ENCODE results near the gene VPS37C.

Gene VPS37C

GRCh38 chr11:61154528-61154927 is 6.7 kb downstream of the VPS37C start:
- Histone ChIP-seq H3K9me3 (ENCODE audit: control insufficient read depth, insufficient read depth, low read length) (no peaks in the 10 kb centered on the region), H3K27ac (ENCODE audit: low read length) (no peak overlapping the region), H3K4me3 (ENCODE audit: low read length) (no peak overlapping the region), H3K27me3 (ENCODE audit: control insufficient read depth, insufficient read depth, low read length) (no peaks in the 10 kb centered on the region), H3K4me1 (ENCODE audit: control insufficient read depth, insufficient read depth, low read length) (peaks cover 5% of the 10 kb centered on the region; the same call in 1 of the 2 replicates), H3K36me3 (ENCODE audit: control insufficient read depth, insufficient read depth, low read length) (peaks cover 3% of the 10 kb centered on the region; the same call in 1 of the 2 replicates)
- DNase-seq (ENCODE audit: low read depth, low spot score): no peak
- no CpG with 5 or more reads among the region's 4 CpGs for WGBS (ENCODE audit: insufficient coverage, insufficient read length)

GRCh38 chr11:61153593-61154095 is 7.6 kb downstream of the VPS37C start:
- DNase-seq (ENCODE audit: low read depth, low spot score): no peak
- no peaks in the 10 kb centered on the region for H3K9me3 ChIP-seq (ENCODE audit: control insufficient read depth, insufficient read depth, low read length)
- no CpG with 5 or more reads among the region's 2 CpGs for WGBS (ENCODE audit: insufficient coverage, insufficient read length)
- no peak overlapping the region for H3K4me3 ChIP-seq (ENCODE audit: low read length)
- H3K4me1 ChIP-seq (ENCODE audit: control insufficient read depth, insufficient read depth, low read length): peaks cover 5% of the 10 kb centered on the region; the same call in 1 of the 2 replicates
- H3K27me3 ChIP-seq (ENCODE audit: control insufficient read depth, insufficient read depth, low read length): no peaks in the 10 kb centered on the region
- H3K27ac ChIP-seq (ENCODE audit: low read length): no peak overlapping the region
- peaks cover 3% of the 10 kb centered on the region; the same call in 1 of the 2 replicates for H3K36me3 ChIP-seq (ENCODE audit: control insufficient read depth, insufficient read depth, low read length)

- H3K36me3 ChIP-seq (ENCODE audit: control insufficient read depth, insufficient read depth, low read length): peaks cover 3% of the 10 kb centered on the region; the same call in 1 of the 2 replicates
- H3K9me3 ChIP-seq (ENCODE audit: control insufficient read depth, insufficient read depth, low read length): no peaks in the 10 kb centered on the region
- WGBS (ENCODE audit: insufficient coverage, insufficient read length): no CpG with 5 or more reads among the region's 9 CpGs
- DNase-seq (ENCODE audit: low read depth, low spot score): no peak
- H3K27me3 ChIP-seq (ENCODE audit: control insufficient read depth, insufficient read depth, low read length): no peaks in the 10 kb centered on the region
- no peak overlapping the region for H3K27ac ChIP-seq (ENCODE audit: low read length)
- peaks cover 5% of the 10 kb centered on the region; the same call in 1 of the 2 replicates for H3K4me1 ChIP-seq (ENCODE audit: control insufficient read depth, insufficient read depth, low read length)
- no peak overlapping the region for H3K4me3 ChIP-seq (ENCODE audit: low read length)
These were observed 8.2 kb downstream of the VPS37C start for GRCh38 chr11:61152816-61153592.

- Histone ChIP-seq H3K36me3 (ENCODE audit: control insufficient read depth, insufficient read depth, low read length) (no peaks in the 10 kb centered on the region), H3K27me3 (ENCODE audit: control insufficient read depth, insufficient read depth, low read length) (no peaks in the 10 kb centered on the region), H3K4me1 (ENCODE audit: control insufficient read depth, insufficient read depth, low read length) (peaks cover 5% of the 10 kb centered on the region; the same call in 1 of the 2 replicates), H3K9me3 (ENCODE audit: control insufficient read depth, insufficient read depth, low read length) (no peaks in the 10 kb centered on the region), H3K27ac (ENCODE audit: low read length) (no peak overlapping the region), H3K4me3 (ENCODE audit: low read length) (no peak overlapping the region)
- no CpG with 5 or more reads among the region's 12 CpGs for WGBS (ENCODE audit: insufficient coverage, insufficient read length)
- no peak for DNase-seq (ENCODE audit: low read depth, low spot score)
These were observed 9.5 kb downstream of the VPS37C start for GRCh38 chr11:61151545-61152252.

GRCh38 chr11:61150706-61151544 is 10.3 kb downstream of the VPS37C start:
- H3K36me3 ChIP-seq (ENCODE audit: control insufficient read depth, insufficient read depth, low read length): no peaks in the 10 kb centered on the region
- no CpG with 5 or more reads among the region's 19 CpGs for WGBS (ENCODE audit: insufficient coverage, insufficient read length)
- no peaks in the 10 kb centered on the region for H3K27me3 ChIP-seq (ENCODE audit: control insufficient read depth, insufficient read depth, low read length)
- H3K27ac ChIP-seq (ENCODE audit: low read length): no peak overlapping the region
- H3K4me3 ChIP-seq (ENCODE audit: low read length): no peak overlapping the region
- H3K4me1 ChIP-seq (ENCODE audit: control insufficient read depth, insufficient read depth, low read length): peaks cover 5% of the 10 kb centered on the region; the same call in 1 of the 2 replicates
- H3K9me3 ChIP-seq (ENCODE audit: control insufficient read depth, insufficient read depth, low read length): no peaks in the 10 kb centered on the region
- no peak for DNase-seq (ENCODE audit: low read depth, low spot score)

- WGBS (ENCODE audit: insufficient coverage, insufficient read length): no CpG with 5 or more reads among the region's 13 CpGs
- Histone ChIP-seq H3K27me3 (ENCODE audit: control insufficient read depth, insufficient read depth, low read length) (no peaks in the 10 kb centered on the region), H3K36me3 (ENCODE audit: control insufficient read depth, insufficient read depth, low read length) (no peaks in the 10 kb centered on the region), H3K9me3 (ENCODE audit: control insufficient read depth, insufficient read depth, low read length) (no peaks in the 10 kb centered on the region), H3K27ac (ENCODE audit: low read length) (no peak overlapping the region), H3K4me1 (ENCODE audit: control insufficient read depth, insufficient read depth, low read length) (peaks cover 5% of the 10 kb centered on the region; the same call in 1 of the 2 replicates), H3K4me3 (ENCODE audit: low read length) (no peak overlapping the region)
- no peak for DNase-seq (ENCODE audit: low read depth, low spot score)
These were observed 11.3 kb downstream of the VPS37C start for GRCh38 chr11:61149624-61150615.

- no peak overlapping the region for H3K27ac ChIP-seq (ENCODE audit: low read length)
- H3K4me3 ChIP-seq (ENCODE audit: low read length): no peak overlapping the region
- H3K36me3 ChIP-seq (ENCODE audit: control insufficient read depth, insufficient read depth, low read length): no peaks in the 10 kb centered on the region
- WGBS (ENCODE audit: insufficient coverage, insufficient read length): no CpG with 5 or more reads among the region's 11 CpGs
- DNase-seq (ENCODE audit: low read depth, low spot score): no peak
- H3K27me3 ChIP-seq (ENCODE audit: control insufficient read depth, insufficient read depth, low read length): no peaks in the 10 kb centered on the region
- H3K9me3 ChIP-seq (ENCODE audit: control insufficient read depth, insufficient read depth, low read length): no peaks in the 10 kb centered on the region
- H3K4me1 ChIP-seq (ENCODE audit: control insufficient read depth, insufficient read depth, low read length): peaks cover 5% of the 10 kb centered on the region; the same call in 1 of the 2 replicates
These were observed 13.2 kb downstream of the VPS37C start for GRCh38 chr11:61147791-61148620.

GRCh38 chr11:61147271-61147670 is 14.0 kb downstream of the VPS37C start:
- no peaks in the 10 kb centered on the region for H3K9me3 ChIP-seq (ENCODE audit: control insufficient read depth, insufficient read depth, low read length)
- no peak overlapping the region for H3K27ac ChIP-seq (ENCODE audit: low read length)
- H3K4me1 ChIP-seq (ENCODE audit: control insufficient read depth, insufficient read depth, low read length): peaks cover 5% of the 10 kb centered on the region; the same call in 1 of the 2 replicates
- no CpG with 5 or more reads among the region's 10 CpGs for WGBS (ENCODE audit: insufficient coverage, insufficient read length)
- no peak for DNase-seq (ENCODE audit: low read depth, low spot score)
- no peak overlapping the region for H3K4me3 ChIP-seq (ENCODE audit: low read length)
- H3K27me3 ChIP-seq (ENCODE audit: control insufficient read depth, insufficient read depth, low read length): no peaks in the 10 kb centered on the region
- no peaks in the 10 kb centered on the region for H3K36me3 ChIP-seq (ENCODE audit: control insufficient read depth, insufficient read depth, low read length)

- no peaks in the 10 kb centered on the region for H3K36me3 ChIP-seq (ENCODE audit: control insufficient read depth, insufficient read depth, low read length)
- H3K4me1 ChIP-seq (ENCODE audit: control insufficient read depth, insufficient read depth, low read length): peaks cover 5% of the 10 kb centered on the region; the same call in 1 of the 2 replicates
- no peaks in the 10 kb centered on the region for H3K9me3 ChIP-seq (ENCODE audit: control insufficient read depth, insufficient read depth, low read length)
- no peak overlapping the region for H3K4me3 ChIP-seq (ENCODE audit: low read length)
- WGBS (ENCODE audit: insufficient coverage, insufficient read length): no CpG with 5 or more reads among the region's 9 CpGs
- no peak overlapping the region for H3K27ac ChIP-seq (ENCODE audit: low read length)
- DNase-seq (ENCODE audit: low read depth, low spot score): no peak
- no peaks in the 10 kb centered on the region for H3K27me3 ChIP-seq (ENCODE audit: control insufficient read depth, insufficient read depth, low read length)
These were observed 14.8 kb downstream of the VPS37C start for GRCh38 chr11:61146416-61146815.

Data from iPS DF 6.9 (cell line).